NCI-H2171 treated with DMSO at 0.1 percent for 48 hours (cell line): Measurements from ENCODE around the gene ACACA.
A peak's percentile ranks its signal among the peaks of the same experiment; 100 is the strongest.

Experiments
- DNase-seq: peaks from one replicate; lab custom pipeline; 2025; lab: John Stamatoyannopoulos, UW

The ACACA gene

DNA sequence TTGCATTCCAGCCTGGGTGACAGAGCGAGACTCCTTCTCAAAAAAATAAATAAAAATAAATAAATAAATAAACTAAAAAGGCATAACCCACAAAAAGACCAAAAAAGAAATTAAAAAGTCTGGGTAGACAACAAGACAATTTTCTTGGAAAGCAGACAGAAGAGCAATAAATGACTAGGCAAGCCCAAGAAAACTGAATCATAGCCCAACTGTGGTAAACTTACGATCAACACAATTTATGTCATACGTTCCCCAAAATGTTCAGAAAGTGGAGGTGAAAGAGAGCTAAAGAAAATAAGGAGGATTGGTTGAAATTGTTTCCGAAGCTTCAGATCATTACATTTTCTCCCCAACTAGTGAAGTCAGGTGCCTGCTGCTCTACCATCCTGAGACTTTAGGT lies 62.1 kb downstream of the ACACA start:
- no peak for DNase-seq

DNA sequence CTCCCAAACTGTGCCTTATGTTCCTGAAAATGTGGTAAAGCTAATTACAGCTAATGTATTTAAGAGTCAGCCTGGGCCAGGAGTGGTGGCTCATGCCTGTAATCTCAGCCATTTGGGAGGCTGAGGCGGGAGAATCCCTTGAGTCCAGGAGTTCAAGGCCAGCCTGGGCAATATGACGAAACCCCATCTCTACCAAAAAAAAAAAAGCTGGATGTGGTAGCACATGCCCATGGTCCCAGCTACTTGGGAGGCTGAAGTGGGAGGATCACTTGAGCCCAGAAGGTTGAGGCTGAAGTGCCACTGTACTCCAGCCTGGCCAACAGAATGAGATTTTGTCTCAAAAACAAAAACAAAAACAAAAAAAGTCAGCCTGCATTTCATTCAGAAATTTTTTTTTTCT lies 64.0 kb downstream of the ACACA start:
- no peak for DNase-seq

DNA sequence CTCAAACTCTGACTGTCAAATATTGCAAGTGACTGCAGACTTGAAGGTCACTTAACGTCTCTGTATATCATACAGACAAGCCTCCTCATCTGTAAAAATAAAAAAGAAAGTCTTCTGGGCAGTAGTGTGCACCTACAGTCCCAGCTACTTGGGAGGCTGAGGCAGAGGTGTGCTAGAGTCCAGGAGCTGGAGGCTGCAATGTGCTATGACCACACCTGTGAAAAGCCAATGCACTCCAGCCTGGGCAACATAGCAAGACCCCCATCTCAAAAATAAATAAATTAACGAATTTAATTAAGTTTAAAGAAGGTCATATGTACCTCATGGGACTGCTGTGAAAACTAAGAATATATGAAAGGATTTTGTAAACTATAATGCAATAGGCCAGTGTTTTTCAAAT lies 65.8 kb downstream of the ACACA start:
- DNase-seq, result no peak

DNA sequence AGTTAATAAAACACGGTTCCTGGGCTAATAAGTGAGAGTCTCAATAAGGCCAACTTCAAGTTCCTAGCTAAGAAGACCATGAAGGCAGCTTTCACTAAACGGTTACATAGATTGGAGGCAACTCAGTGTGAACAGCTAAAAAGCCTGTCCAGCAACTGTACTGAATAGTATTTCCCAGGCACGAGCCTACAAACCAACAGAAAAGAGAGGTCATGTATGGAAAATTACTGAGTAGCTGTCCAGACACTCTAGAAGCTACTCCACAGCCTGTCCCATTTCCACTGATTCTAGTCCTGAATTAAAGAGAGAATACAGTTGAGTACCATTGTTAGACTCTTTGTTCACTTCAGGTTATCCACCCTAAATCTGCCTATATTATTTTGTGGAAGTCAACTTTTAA lies 67.3 kb downstream of the ACACA start:
- DNase-seq, result no peak

DNA sequence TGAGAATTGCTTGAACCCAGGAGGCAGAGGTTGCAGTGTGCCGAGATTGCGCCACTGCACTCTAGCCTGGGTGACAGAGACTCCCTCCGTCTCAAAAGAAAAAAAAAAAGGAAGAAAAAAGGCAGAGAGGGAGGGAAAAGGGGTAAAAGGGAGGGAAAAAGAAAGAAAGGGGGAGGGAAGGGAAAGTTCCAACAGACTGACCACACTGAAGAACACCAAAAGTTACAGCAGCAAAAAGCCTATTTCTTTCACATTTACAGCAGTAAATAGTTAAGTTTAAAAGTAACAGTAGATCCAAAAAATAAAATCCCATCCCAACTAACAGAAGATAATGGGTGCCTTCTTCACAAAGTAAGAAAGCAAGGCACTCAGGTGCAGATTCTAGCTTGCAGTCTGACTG lies 67.8 kb downstream of the ACACA start:
- no peak for DNase-seq

DNA sequence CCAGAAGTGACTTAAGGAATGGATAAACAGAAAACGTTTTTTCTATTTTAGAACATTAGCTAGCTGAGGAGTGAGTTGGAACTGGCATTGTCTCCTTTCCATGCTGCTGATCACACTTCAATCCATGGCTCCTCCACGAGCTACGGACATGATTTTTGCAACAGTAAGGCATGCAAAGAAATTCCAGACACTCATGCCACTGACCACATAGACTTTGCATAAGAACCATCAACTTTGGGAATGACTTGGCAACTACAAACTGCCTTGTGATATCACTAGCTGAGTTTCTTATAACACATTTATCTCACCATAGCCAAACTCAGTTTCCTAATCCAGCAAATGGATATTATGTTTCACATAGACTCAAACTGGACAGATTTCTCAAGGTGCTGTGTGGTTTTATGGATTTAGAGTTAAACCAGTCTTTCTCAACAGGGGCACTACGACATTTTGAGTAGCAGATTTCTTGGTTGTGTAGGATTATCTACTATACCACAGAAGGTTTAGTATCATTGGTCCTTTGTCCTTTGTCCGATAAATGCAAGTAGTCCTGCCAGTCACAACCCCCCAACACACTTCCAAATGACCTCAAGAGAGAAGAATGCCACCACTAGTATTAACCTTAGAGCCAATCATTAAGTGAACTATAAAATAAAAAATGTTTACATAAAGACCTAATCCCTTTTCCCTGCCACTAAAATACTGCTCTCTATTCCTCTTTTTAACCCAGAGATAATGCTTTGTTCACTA lies 79.1 kb downstream of the ACACA start:
- DNase-seq, result no peak

DNA sequence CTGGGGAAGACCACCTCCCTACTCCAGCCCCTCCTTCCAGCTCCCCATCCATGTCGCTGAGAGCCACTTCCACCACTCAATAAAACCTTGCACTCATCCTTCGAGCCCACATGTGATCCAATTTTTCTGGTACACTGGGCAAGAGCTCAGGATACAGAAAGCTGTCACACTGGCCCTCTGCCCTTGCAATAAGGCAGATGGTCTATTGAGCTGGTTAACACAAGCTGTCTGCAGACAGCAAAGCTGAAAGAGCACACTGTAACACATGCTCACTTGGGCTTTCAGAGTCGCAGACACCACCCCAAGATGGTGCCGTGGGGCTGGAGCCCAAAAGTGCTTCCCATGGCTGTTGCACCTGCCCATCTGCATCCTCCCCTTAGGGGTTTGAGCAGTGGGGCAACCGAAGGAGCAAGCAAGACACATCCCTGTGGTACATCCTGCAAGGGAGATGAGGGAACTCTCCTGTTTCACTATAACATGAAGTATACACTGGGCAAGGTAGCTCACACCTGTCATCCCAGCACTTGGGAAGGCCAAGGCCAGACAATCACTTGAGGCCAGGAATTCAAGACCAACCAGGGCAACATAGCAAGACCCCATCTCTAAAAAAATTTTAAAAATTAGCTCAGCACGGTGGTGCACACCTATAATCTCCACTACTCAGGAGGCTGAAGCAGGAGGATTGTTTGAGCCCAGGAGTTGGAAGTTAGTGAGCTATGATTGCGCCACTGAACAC lies 83.6 kb downstream of the ACACA start:
- DNase-seq, result peak; percentile 82

DNA sequence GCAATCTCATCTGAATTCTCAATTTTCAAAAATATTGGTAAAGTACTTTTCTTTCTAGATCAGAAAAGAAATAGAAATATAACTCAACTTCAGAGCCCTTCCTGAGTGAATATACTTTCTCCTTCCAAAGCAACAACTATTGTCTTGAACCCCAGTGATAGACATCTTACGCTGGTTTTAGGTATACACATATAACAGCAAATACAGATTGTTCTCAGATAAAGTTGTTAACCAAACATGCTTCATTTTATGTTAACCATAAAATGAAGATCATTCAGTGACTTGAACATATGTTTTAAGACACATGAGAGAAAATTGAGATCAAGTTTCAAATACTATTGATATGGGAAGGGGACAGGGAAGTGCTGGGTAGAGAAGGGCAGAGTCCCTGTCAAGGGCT lies 84.5 kb downstream of the ACACA start:
- DNase-seq, result peak; percentile 22

DNA sequence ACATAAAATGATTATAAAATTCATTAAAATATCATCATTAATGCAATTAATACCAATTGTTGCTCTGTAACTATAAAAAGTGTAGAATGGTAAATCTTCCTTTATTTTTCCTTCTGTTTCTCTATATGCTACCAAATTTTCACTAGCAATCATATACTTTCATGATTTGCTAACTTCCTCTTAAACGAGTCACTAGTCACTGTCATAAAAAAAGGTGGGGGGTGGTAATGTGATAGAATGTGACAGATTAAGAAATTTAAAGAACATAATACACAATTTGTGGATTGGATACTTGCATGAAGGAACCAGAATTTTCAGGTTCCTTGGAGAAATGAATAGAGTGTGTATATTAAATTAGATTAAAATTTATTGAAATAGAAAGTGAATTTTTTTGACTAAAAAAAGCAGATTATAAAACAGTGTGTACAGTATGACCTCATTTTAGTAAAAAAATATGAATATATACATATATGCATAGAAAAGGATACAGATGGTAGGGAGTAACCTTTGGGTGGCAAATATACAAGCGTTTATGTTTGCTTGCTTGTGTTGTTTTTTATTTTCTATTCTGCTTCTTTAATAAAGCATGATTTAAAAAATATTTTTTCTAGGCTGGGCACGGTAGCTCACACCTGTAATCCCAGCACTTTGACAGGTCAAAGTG lies 87.6 kb downstream of the ACACA start:
- no peak for DNase-seq

DNA sequence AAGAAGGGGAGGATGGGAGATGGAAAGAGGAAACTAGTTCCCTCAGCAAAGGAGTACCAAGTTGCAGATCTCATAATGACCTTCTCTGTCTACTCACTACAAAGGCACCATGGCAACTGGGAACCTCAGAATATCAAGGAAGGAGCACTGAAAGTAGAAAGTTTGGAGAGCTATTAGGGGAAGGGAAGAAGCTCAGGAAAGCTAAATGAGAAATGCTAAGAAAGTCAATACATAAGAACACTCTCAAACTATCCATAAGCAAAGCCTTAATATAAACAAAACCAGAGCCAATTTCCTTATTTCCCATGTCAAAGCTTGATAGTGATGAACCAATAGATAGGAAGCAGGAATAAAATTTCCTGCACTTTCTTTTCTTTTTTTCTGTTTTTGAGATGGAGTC lies 88.8 kb downstream of the ACACA start:
- no peak for DNase-seq

DNA sequence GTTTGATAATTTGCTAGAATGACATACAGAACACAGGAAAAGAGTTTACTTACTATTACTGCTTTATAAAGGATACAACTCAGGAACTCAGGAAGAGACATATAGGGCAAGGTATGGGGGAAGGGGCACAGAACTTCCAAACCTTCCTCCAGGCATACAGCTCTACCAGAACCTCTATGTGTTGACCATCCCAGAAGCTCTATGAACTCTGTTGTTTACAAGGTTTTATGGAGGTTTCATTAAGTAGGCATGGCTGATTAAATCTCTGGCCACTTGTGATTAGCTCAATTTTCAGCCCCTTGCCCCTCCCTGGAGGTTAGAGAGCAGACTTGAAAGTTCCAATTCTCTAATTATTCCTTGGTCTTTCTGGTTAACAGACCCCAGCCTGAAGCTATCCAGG lies 91.0 kb downstream of the ACACA start:
- DNase-seq, result no peak

DNA sequence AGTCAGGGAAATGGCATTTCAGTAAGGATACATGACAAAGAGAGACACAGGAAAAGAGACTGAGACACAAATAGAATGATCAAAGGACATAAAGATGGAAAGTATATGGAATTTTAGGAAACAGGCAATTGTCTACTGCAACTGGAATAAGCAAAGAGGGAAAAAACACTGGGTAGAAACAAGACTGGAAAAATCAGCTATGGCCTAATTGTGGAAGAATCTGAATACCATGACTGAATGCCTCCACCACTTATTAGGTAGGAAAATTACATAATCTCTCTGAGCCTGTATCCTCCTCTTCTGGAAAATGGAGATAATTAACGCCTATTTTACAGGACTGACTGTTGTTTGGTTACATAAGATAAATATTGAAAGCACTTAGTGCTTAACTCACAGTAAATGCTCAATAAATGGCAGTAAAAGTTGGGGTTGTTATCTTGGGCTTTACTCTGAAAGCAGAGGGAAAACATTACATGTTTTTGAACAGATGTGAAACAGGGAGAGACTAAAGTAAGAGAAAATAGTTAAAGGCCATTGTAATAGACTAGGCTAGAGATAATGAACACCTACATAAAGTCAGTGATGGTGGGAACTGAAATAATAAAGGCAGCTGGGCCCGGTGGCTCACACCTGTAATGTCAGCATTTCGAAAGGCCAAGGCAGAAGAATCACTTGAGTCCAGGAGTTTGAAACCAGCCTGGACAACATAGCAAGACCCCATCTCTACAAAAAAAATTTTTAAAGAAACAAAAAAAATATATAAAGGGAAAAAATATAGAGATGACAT lies 94.3 kb downstream of the ACACA start:
- DNase-seq, result no peak

DNA sequence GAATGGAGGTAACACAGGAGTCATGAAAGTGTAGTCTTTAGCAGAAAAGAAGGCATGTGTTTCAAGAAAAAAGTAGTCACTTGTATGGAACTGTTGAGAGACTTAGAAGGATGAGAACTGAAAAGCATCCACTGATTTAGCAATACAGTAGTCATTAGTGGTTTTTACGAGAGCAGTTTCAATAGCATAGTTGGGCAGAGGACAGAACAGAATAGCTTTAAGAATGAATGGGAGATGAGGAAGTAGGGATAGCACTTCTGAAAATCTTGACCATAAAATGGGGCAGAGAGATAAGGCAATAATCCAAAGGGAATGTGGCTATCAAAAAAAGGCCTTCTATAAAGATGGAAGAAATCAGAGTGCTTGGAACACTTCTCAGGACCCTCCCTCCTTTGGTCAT lies 95.7 kb downstream of the ACACA start:
- DNase-seq, result no peak

DNA sequence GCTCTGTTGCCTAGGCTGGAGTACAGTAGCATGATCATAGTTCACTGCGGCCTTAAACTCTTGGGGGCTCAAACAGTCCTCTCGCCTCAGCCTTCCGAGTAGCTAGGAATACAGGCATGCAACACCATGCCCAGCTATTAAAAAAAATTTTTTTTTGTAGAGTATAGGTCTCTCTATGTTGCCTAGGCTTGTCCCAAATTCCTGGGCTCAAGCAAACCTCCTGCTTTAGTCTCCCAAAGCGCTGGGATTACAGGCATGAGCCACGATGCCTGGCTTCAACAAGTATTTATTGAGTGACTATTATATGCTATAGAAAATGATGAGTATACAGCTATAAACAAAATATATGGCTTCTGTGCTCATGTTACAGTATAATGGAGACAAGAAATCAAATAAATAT lies 97.6 kb downstream of the ACACA start:
- no peak for DNase-seq

DNA sequence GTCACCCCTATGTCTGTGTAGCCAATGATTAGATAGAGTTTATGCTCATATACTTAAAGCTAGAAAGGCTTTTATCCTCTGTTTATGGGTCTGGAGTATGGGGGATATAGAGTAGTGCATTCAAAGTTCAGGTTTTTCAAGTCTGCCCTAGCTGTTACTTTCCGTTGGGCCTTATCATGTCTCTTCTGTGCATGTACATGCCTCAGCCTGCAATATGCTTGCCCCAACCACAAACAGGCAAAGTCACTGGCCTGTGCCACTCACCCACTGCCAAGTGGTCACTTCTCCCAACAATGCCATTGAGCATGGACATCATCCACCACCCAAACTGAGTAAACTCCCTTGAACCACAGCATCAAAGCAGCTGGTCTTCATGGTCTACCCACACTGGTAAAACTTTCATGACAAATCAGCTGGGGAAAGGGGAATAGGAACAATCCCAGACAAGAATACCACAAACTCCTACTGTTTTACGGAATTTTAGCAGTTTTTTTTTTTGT lies 101.2 kb downstream of the ACACA start:
- no peak for DNase-seq

DNA sequence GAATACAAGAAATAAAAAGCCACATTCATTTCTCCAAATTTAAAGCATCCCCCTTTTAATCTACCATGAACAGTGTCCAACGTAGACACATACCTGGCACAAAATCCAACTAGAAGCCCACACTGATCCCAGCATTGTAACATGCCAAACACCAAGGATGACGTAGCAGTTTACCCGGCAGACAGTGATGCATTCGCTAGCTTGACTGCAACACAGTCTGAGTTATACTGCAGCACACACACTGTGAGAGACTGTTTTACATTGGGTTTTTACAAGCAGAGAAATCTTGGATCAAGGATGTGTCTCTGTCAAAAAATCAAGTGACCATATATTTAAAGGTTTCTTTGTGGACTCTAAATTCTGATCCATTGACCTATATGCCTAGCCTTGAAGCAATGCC lies 105.3 kb downstream of the ACACA start:
- DNase-seq, result no peak

DNA sequence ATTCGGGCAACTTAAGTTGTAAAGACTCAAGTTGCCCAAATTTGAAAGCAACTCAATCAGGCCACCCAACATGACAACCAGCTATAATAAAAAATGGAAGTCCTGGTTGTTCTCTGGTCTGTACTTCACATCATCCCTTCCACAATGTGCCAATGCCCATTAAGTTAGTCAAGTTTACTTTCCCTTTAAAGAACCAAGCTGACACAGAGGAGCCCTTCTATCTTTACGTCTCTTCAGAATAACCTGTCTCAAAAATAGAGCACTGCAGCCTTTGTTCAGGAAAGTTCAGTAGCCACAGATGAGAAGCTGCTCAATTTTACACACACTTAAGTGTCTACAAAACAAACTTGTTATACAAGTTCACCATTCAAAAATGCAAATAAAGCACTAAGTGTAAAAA lies 106.0 kb downstream of the ACACA start:
- DNase-seq, result no peak

DNA sequence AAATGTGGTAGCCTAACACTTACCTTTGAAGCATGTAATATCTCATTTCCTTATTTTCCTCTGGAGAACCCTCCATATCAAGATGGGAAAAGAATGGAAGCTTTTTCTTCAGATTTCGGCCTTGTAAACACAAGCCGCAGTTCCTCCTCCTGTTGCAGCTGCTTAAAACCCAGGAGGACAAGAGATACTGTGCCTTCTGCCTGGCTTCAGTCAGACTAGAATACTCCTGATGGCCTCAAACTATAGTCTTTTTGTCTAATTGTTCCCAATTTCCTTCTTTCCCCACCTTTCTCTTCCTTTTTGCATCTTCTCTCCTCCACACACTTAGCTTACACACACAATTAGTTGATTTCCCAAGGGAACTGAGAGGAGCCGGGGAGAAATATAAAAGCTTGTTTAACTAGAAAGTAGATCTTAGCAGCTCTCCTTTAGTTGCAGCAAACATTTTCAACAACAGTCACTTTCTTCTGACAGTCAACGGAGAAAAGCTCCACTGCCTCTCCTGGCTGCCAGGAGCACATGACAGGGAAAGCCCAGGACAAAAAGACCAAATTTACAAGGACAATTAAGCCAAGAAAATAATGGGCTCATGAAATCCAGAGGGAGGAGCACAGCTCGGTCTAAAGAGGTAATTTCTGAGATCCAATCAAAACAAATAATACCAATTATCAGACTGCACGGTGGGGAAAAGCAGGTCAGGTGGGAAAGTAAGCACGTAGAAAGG lies 107.2 kb downstream of the ACACA start:
- peak; percentile 35 for DNase-seq

DNA sequence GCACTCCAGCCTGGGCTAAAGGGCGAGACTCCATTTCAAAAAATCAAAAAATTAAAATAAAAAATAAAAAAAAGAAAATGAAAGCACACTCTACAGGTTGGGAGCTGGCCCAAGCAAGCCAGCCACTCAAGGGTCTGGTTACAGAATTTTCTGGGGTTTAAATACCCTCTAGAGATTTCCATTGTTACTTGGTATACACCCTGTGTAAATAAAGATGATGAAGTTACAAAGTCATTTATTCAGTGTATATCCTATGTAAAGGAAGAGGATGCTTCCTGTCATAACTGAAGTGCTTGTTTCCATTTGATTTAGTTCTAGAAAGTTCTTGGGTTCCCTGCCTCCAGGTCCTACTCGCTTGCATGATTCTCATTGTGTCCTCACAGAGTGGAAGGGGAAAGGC lies 110.7 kb downstream of the ACACA start:
- no peak for DNase-seq

DNA sequence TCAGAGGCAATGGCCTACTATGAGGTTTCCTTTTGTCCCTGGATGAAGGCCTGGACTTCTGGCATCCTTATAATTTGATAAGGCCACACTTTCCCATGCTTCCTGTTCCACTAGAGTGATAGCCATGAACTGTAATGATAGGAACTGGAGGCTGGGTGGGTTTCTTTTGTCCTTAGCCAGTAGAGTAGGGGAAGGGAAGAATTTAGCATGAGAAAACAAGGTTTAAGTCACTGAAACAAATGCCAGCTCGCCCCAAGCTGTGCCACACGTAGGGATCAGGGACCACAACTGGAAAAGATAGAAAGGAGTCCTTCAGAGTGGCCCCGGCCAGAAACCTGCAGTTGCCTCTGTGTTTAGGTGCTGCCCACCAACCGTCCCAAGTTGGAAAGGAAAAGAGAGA lies 111.7 kb downstream of the ACACA start:
- no peak for DNase-seq

DNA sequence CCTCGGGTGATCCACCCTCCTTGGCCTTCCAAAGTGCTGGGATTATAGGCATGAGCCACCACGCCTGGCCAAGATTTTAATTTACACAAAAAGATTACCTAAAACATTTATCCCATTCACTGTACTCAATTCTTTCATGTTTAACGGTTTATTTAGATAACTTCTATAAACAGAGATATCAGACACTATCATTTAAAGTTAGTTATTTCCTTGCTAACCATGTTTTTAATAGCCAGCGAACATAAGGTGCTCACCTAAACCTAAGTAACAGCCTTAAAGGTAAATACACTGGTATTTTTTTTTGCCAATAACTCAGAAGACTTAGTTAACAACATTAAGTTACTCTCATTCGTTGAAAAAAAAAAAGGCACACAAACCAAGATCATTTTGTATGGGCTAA lies 112.9 kb downstream of the ACACA start:
- DNase-seq, result no peak
